GM21423 (cell line): ENCODE measurements around the gene NCAPH2.

Source experiments
- ATAC-seq: cut with Tn5 transposase; IDR thresholded peaks from one replicate; pipeline ENCODE4 v1.9.1; 2021; ENCODE audit warnings: mild to moderate bottlenecking, moderate library complexity; ENCODE audit not compliant: unreplicated experiment

NCAPH2 gene

GRCh38 chr22:50545522-50546325 is 37.7 kb downstream of the NCAPH2 start, which contains the start of gene KLHDC7B:
Gene KLHDC7B (plus strand): TSS chr22:50545899. CDS start chr22:50546244, 345 bp downstream.
- no peak for ATAC-seq

GRCh38 chr22:50546326-50547262 is 38.6 kb downstream of the NCAPH2 start:
- no peak for ATAC-seq

- no peak for ATAC-seq
Observed at GRCh38 chr22:50547263-50547985, 39.4 kb downstream of the NCAPH2 start.

GRCh38 chr22:50548040-50548920 is 40.3 kb downstream of the NCAPH2 start:
- no peak for ATAC-seq

GRCh38 chr22:50548921-50549790 is 41.1 kb downstream of the NCAPH2 start:
- ATAC-seq = no peak

- no peak for ATAC-seq
Observed at GRCh38 chr22:50550395-50550794, 42.4 kb downstream of the NCAPH2 start.

- ATAC-seq = no peak
Observed at GRCh38 chr22:50551160-50551752, 43.2 kb downstream of the NCAPH2 start.

- ATAC-seq = no peak
Observed at GRCh38 chr22:50553310-50553709, 45.3 kb downstream of the NCAPH2 start.

GRCh38 chr22:50556703-50557102 is 48.7 kb downstream of the NCAPH2 start:
- ATAC-seq = no peak

GRCh38 chr22:50560034-50560433 is 52.0 kb downstream of the NCAPH2 start:
- ATAC-seq = no peak

GRCh38 chr22:50561401-50562358 is 53.7 kb downstream of the NCAPH2 start:
- ATAC-seq = no peak

GRCh38 chr22:50562523-50563412 is 54.7 kb downstream of the NCAPH2 start, which contains the start of gene SYCE3:
Gene SYCE3 (minus strand): TSS chr22:50562919. CDS start chr22:50556405, 6,514 bp downstream.
- ATAC-seq = peak; percentile 90

GRCh38 chr22:50563413-50564160 is 55.6 kb downstream of the NCAPH2 start:
- no peak for ATAC-seq

GRCh38 chr22:50564289-50564688 is 56.3 kb downstream of the NCAPH2 start:
- no peak for ATAC-seq

- ATAC-seq = no peak
Observed at GRCh38 chr22:50567721-50568252, 59.8 kb downstream of the NCAPH2 start.
